GM10266 (cell line): ENCODE measurements around the gene PTPRG.

Experiments used
- DNase-seq: peaks from one replicate; pipeline ENCODE4 v3.0.0; 2012; ENCODE audit errors: extremely low spot score
- TF ChIP-seq, protein P1 (sequence below): IDR thresholded peaks from 2 replicates; pipeline ENCODE4 v1.5.1; 2012; ENCODE audit warnings: mild to moderate bottlenecking, low read depth; ENCODE audit not compliant: control insufficient read depth, insufficient read depth; ENCODE audit errors: missing control alignments

Gene PTPRG

GRCh38 chr3:61527011-61527410 lies 34.4 kb upstream of the PTPRG start:
- TF ChIP-seq, protein P1, sequence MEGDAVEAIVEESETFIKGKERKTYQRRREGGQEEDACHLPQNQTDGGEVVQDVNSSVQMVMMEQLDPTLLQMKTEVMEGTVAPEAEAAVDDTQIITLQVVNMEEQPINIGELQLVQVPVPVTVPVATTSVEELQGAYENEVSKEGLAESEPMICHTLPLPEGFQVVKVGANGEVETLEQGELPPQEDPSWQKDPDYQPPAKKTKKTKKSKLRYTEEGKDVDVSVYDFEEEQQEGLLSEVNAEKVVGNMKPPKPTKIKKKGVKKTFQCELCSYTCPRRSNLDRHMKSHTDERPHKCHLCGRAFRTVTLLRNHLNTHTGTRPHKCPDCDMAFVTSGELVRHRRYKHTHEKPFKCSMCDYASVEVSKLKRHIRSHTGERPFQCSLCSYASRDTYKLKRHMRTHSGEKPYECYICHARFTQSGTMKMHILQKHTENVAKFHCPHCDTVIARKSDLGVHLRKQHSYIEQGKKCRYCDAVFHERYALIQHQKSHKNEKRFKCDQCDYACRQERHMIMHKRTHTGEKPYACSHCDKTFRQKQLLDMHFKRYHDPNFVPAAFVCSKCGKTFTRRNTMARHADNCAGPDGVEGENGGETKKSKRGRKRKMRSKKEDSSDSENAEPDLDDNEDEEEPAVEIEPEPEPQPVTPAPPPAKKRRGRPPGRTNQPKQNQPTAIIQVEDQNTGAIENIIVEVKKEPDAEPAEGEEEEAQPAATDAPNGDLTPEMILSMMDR, result no peak
- DNase-seq, result no peak

DNA sequence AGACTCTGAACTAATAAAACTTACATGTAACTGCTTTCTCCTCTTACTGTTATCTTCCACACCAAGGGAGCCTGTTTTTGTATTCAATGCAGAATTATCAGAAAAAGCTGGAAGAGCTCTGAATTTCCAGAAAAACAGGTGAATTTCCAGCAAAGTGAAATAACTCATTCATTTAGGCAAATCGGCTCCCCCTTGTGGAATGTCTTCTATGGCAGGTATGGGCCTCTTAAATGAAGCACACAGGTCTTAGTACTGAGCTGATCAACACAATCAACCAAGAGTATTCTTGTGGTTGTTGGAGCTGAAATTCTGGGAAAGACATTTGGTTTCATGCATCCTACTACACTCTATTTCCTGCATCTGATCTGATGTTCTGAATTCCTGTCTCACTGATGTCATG lies 31.0 kb upstream of the PTPRG start:
- DNase-seq, result no peak
- TF ChIP-seq, protein P1, result peak; percentile 42

- DNase-seq, result no peak
- TF ChIP-seq, protein P1, result no peak
These were observed 29.8 kb upstream of the PTPRG start for GRCh38 chr3:61531528-61531927.

DNA sequence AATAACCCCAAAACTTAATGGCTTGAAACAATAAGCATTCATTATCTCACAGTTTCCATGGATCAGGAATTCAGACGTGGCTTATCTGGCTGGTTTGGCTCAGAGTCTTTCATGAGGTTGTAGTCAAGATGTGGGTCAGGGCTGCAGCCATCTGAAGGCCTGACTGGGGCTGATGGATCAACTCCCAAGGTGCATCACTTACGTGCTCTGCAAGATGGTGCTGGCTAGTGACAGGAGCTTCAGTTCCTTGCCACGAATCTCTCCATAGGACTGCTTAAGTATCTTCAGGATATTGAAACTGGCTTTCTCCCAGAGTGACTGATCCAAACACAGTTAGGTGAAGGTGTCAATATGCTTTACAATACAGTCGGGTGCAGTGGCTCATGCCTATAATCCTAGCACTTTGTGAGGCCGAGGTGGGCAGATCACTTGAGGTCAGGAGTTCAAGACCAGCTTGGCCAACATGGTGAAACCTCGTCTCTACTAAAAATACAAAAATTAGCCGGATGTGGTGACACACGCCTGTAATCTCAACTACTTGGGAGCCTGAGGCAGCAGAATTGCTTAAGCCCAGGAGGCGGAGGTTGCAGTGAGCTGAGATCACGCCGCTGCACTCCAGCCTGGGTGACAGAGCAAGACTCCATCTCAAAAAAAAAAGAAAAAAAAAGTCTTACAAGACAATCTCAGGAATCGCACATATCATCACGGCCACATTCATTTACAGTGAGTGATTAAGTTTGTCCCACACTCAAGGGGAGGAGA lies 28.5 kb upstream of the PTPRG start:
- TF ChIP-seq, protein P1, result no peak
- no peak for DNase-seq

DNA sequence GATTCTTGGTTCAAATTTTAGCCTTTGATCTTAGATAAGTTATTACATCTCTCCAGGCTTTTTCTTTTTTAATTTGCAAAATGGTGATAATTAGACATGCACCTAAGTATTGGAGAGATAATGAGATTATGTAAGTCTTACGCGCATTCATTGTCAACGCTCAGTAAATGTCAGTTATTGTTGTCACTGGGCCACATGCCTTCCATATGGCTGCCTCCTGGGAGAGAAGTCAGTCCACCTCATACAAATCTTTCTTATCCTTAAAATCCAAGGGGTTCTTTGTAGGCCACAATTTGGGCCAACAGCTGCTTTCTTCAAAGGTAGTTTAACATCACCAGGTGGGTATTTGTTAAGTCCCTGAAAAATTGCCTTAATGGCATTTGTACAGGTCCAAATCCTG lies 25.5 kb upstream of the PTPRG start:
- TF ChIP-seq, protein P1, result no peak
- DNase-seq, result no peak

GRCh38 chr3:61537366-61537765 lies 24.0 kb upstream of the PTPRG start:
- TF ChIP-seq, protein P1, result no peak
- no peak for DNase-seq

GRCh38 chr3:61538486-61538885 lies 22.9 kb upstream of the PTPRG start:
- TF ChIP-seq, protein P1, result no peak
- no peak for DNase-seq
